Mesodermal cell (in vitro differentiated cells): ENCODE measurements around the gene TES. TPM values are rescaled to one million over a fixed set of nuclear protein-coding genes. Genes with fewer than 3 reads are reported as not detected.

Experiments used
- H3K27ac ChIP-seq: 2 replicates; pipeline ENCODE4 v1.7.0; 2013; ENCODE audit warnings: mild to moderate bottlenecking, low read depth, low read length, moderate library complexity; ENCODE audit not compliant: severe bottlenecking
- H3K36me3 ChIP-seq: 2 replicates; pipeline ENCODE4 v1.7.1; 2013; ENCODE audit warnings: mild to moderate bottlenecking, low read length, moderate library complexity; ENCODE audit not compliant: control insufficient read depth, insufficient read depth
- H3K4me1 ChIP-seq: one replicate; pipeline ENCODE4 v1.7.1; 2013; ENCODE audit warnings: mild to moderate bottlenecking, low read length; ENCODE audit not compliant: insufficient read depth, control insufficient read depth, poor library complexity, severe bottlenecking
- H3K4me3 ChIP-seq: 2 replicates; pipeline ENCODE4 v1.7.0; 2013; ENCODE audit warnings: low read length, control low read depth, mild to moderate bottlenecking; ENCODE audit not compliant: insufficient read depth, poor library complexity, severe bottlenecking; ENCODE audit errors: extremely low read depth
- H3K9me3 ChIP-seq: 2 replicates; pipeline ENCODE4 v1.7.1; 2013; ENCODE audit warnings: mild to moderate bottlenecking, low read length, moderate library complexity; ENCODE audit not compliant: control insufficient read depth
- WGBS, 2 experiments: methylation state at CpG; one replicate each; pipeline ENCODE4 v1.1.5; 2013; ENCODE audit warnings: missing lambda C conversion rate in 2 of 2; ENCODE audit not compliant: insufficient coverage in 2 of 2; 5-methylcytosine and 5-hydroxymethylcytosine counted together
- polyA plus RNA-seq, 2 experiments: library from polyadenylated mRNA; stranded (reverse); fragments of 50-300 nt; gene quantifications; one replicate each; pipeline ENCODE4 v1.2.3, GENCODE V29; 2013

TES gene
- polyA plus RNA-seq (2013, experiment 1 of 2) = 52.5 TPM
- polyA plus RNA-seq (2013, experiment 2 of 2) = 52.2 TPM

- Histone ChIP-seq H3K36me3 (no peaks in the 10 kb centered on the region), H3K4me1 (peaks cover 7% of the 10 kb centered on the region), H3K4me3 (peak within 1 kb of the TSS; percentile 68), H3K9me3 (no peaks in the 10 kb centered on the region), H3K27ac (peak within 1 kb of the TSS; percentile 97)
- WGBS, 2 experiments = 0 to 1% methylated on average over 44 to 72 of the region's 83 CpGs
Measured at GRCh38 chr7:116210345-116211005, at the start of gene TES. TES (plus strand) TSS chr7:116210539; CDS start chr7:116210708, 169 bp downstream.

- H3K27ac ChIP-seq = no peak overlapping the region
- H3K4me1 ChIP-seq = peaks cover 3% of the 10 kb centered on the region
- no peak overlapping the region for H3K4me3 ChIP-seq
- H3K9me3 ChIP-seq = no peaks in the 10 kb centered on the region
- H3K36me3 ChIP-seq = no peaks in the 10 kb centered on the region
Measured at GRCh38 chr7:116161728-116162127, 48.6 kb upstream of the TES start.

- no peaks in the 10 kb centered on the region for H3K36me3 ChIP-seq
- H3K4me1 ChIP-seq = peaks cover 3% of the 10 kb centered on the region
- H3K9me3 ChIP-seq = no peaks in the 10 kb centered on the region
- no peak overlapping the region for H3K27ac ChIP-seq
- H3K4me3 ChIP-seq = no peak overlapping the region
Measured at GRCh38 chr7:116162254-116162653, 48.1 kb upstream of the TES start.

GRCh38 chr7:116162992-116163391, 47.3 kb upstream of the TES start:
- Histone ChIP-seq H3K27ac (no peak overlapping the region), H3K9me3 (no peaks in the 10 kb centered on the region), H3K4me3 (no peak overlapping the region), H3K4me1 (peaks cover 3% of the 10 kb centered on the region), H3K36me3 (no peaks in the 10 kb centered on the region)

GRCh38 chr7:116164552-116165306, 45.6 kb upstream of the TES start:
- Histone ChIP-seq H3K4me1 (peaks cover 10% of the 10 kb centered on the region), H3K36me3 (no peaks in the 10 kb centered on the region), H3K27ac (no peak overlapping the region), H3K9me3 (no peaks in the 10 kb centered on the region), H3K4me3 (no peak overlapping the region)
- 100% methylated on average over 1 of the region's 2 CpGs; no CpG with 5 or more reads in 1 of the 2 experiments for WGBS, 2 experiments

- H3K9me3 ChIP-seq = no peaks in the 10 kb centered on the region
- H3K4me1 ChIP-seq = peaks cover 10% of the 10 kb centered on the region
- H3K27ac ChIP-seq = no peak overlapping the region
- H3K4me3 ChIP-seq = no peak overlapping the region
- no CpG with 5 or more reads among the region's 2 CpGs for WGBS, 2 experiments
- no peaks in the 10 kb centered on the region for H3K36me3 ChIP-seq
Measured at GRCh38 chr7:116165717-116166116, 44.6 kb upstream of the TES start.

GRCh38 chr7:116166156-116166555, 44.2 kb upstream of the TES start:
- H3K4me1 ChIP-seq = peaks cover 10% of the 10 kb centered on the region
- no peaks in the 10 kb centered on the region for H3K9me3 ChIP-seq
- no peak overlapping the region for H3K4me3 ChIP-seq
- H3K27ac ChIP-seq = no peak overlapping the region
- H3K36me3 ChIP-seq = no peaks in the 10 kb centered on the region
- 86 to 94% methylated on average over 1 to 2 of the region's 2 CpGs for WGBS, 2 experiments

- Histone ChIP-seq H3K36me3 (no peaks in the 10 kb centered on the region), H3K9me3 (no peaks in the 10 kb centered on the region), H3K4me3 (no peak overlapping the region), H3K27ac (no peak overlapping the region), H3K4me1 (peaks cover 7% of the 10 kb centered on the region)
- 100% methylated on average over 2 to 3 of the region's 4 CpGs for WGBS, 2 experiments
Measured at GRCh38 chr7:116167177-116167576, 43.2 kb upstream of the TES start.

GRCh38 chr7:116169060-116169459, 41.3 kb upstream of the TES start:
- Histone ChIP-seq H3K9me3 (no peaks in the 10 kb centered on the region), H3K27ac (no peak overlapping the region), H3K36me3 (no peaks in the 10 kb centered on the region), H3K4me1 (peaks cover 7% of the 10 kb centered on the region), H3K4me3 (no peak overlapping the region)
- WGBS, 2 experiments = no CpG with 5 or more reads among the region's 1 CpG

GRCh38 chr7:116170180-116170579, 40.2 kb upstream of the TES start:
- Histone ChIP-seq H3K36me3 (no peaks in the 10 kb centered on the region), H3K9me3 (peaks cover 6% of the 10 kb centered on the region), H3K4me1 (peaks cover 7% of the 10 kb centered on the region)

GRCh38 chr7:116171094-116171493, 39.2 kb upstream of the TES start:
- 80% methylated on average over 1 of the region's 2 CpGs; no CpG with 5 or more reads in 1 of the 2 experiments for WGBS, 2 experiments
- Histone ChIP-seq H3K4me3 (no peak overlapping the region), H3K9me3 (peaks cover 6% of the 10 kb centered on the region), H3K27ac (no peak overlapping the region), H3K4me1 (peaks cover 7% of the 10 kb centered on the region), H3K36me3 (no peaks in the 10 kb centered on the region)

More at GRCh38 chr7:116170180-116170579, 40.2 kb upstream of the TES start:
- Histone ChIP-seq H3K4me3 (no peak overlapping the region), H3K27ac (no peak overlapping the region)
